Ishikawa (cell line): ENCODE data around the gene ZBTB16.

Experiments used
- CEBPB ChIP-seq: IDR thresholded peaks from 2 replicates; pipeline ENCODE4 v1.6.1; 2012
- CREB1 ChIP-seq: IDR thresholded peaks from 2 replicates; pipeline ENCODE4 v1.6.1; 2012; ENCODE audit warnings: low read depth
- EGR1 ChIP-seq: IDR thresholded peaks from 2 replicates; pipeline ENCODE4 v1.6.1; 2012
- EP300 ChIP-seq: IDR thresholded peaks from 2 replicates; pipeline ENCODE4 v1.6.1; 2012; ENCODE audit warnings: borderline replicate concordance
- FOXM1 ChIP-seq: IDR thresholded peaks from 2 replicates; pipeline ENCODE4 v1.6.1; 2012; ENCODE audit warnings: low read depth, borderline replicate concordance
- MAX ChIP-seq: IDR thresholded peaks from 2 replicates; pipeline ENCODE4 v1.6.1; 2012
- NFIC ChIP-seq: IDR thresholded peaks from 2 replicates; pipeline ENCODE4 v1.6.1; 2012
- RAD21 ChIP-seq: IDR thresholded peaks from 2 replicates; pipeline ENCODE4 v1.6.1; 2012; ENCODE audit warnings: low read depth
- TAF1 ChIP-seq: IDR thresholded peaks from 2 replicates; pipeline ENCODE4 v1.6.1; 2012; ENCODE audit warnings: low read depth, mild to moderate bottlenecking
- TCF12 ChIP-seq: IDR thresholded peaks from 2 replicates; pipeline ENCODE4 v1.6.1; 2012; ENCODE audit warnings: low read depth
- TEAD4 ChIP-seq: IDR thresholded peaks from 2 replicates; pipeline ENCODE4 v1.6.1; 2012
- YY1 ChIP-seq: IDR thresholded peaks from 2 replicates; pipeline ENCODE4 v1.6.1; 2012; ENCODE audit warnings: low read depth
- ZBTB7A ChIP-seq: IDR thresholded peaks from 2 replicates; pipeline ENCODE4 v1.6.1; 2012; ENCODE audit warnings: low read depth
- TF ChIP-seq, protein P1 (sequence below): IDR thresholded peaks from 2 replicates; pipeline ENCODE4 v1.6.1; 2012; ENCODE audit warnings: low read depth, mild to moderate bottlenecking
- TF ChIP-seq, protein P2 (sequence below): IDR thresholded peaks from 2 replicates; pipeline ENCODE4 v1.6.1; 2012

Gene ZBTB16

GRCh38 chr11:114279792-114280546 is 220.5 kb downstream of the ZBTB16 start:
- no peak for TF ChIP-seq EGR1
- no peak for TF ChIP-seq YY1
- no peak for TF ChIP-seq CEBPB
- TF ChIP-seq ZBTB7A: no peak
- no peak for TF ChIP-seq TEAD4
- TF ChIP-seq MAX: no peak
- TF ChIP-seq TAF1: no peak
- no peak for TF ChIP-seq EP300
- no peak for TF ChIP-seq RAD21
- TF ChIP-seq, protein P1, sequence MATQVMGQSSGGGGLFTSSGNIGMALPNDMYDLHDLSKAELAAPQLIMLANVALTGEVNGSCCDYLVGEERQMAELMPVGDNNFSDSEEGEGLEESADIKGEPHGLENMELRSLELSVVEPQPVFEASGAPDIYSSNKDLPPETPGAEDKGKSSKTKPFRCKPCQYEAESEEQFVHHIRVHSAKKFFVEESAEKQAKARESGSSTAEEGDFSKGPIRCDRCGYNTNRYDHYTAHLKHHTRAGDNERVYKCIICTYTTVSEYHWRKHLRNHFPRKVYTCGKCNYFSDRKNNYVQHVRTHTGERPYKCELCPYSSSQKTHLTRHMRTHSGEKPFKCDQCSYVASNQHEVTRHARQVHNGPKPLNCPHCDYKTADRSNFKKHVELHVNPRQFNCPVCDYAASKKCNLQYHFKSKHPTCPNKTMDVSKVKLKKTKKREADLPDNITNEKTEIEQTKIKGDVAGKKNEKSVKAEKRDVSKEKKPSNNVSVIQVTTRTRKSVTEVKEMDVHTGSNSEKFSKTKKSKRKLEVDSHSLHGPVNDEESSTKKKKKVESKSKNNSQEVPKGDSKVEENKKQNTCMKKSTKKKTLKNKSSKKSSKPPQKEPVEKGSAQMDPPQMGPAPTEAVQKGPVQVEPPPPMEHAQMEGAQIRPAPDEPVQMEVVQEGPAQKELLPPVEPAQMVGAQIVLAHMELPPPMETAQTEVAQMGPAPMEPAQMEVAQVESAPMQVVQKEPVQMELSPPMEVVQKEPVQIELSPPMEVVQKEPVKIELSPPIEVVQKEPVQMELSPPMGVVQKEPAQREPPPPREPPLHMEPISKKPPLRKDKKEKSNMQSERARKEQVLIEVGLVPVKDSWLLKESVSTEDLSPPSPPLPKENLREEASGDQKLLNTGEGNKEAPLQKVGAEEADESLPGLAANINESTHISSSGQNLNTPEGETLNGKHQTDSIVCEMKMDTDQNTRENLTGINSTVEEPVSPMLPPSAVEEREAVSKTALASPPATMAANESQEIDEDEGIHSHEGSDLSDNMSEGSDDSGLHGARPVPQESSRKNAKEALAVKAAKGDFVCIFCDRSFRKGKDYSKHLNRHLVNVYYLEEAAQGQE: no peak

GRCh38 chr11:114280696-114281095 is 221.2 kb downstream of the ZBTB16 start:
- peak; percentile 48 for TF ChIP-seq RAD21
- no peak for TF ChIP-seq MAX
- TF ChIP-seq, protein P1: no peak
- no peak for TF ChIP-seq TCF12
- no peak for TF ChIP-seq CEBPB
- no peak for TF ChIP-seq YY1

DNA sequence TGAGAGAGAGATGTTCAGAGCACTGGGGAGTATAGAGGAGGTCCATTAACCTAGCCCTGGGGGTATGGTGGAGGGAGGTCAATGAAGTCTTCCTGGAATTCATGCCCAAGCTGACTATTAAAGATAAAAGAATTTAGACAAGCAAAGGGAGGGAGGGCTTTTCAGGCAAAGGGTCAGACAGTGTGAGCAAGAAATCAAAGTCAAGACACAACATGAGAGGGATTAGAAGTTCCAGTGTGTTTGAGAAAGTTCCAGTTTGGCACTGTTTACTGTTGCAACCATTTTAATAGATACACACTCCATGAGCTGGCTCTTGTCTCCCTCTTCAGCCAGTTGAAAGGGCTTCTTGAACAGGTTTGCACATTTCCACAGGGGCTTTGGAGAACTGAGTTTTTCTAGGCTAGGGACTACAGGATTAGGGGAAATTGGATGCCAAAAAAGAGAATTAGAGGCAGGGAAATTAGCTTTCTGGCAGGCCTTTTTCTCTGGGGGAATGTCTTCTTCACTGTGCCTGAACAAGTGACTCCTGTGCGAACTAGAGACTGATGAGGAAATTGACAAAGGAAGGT is 222.0 kb downstream of the ZBTB16 start:
- TF ChIP-seq, protein P2, sequence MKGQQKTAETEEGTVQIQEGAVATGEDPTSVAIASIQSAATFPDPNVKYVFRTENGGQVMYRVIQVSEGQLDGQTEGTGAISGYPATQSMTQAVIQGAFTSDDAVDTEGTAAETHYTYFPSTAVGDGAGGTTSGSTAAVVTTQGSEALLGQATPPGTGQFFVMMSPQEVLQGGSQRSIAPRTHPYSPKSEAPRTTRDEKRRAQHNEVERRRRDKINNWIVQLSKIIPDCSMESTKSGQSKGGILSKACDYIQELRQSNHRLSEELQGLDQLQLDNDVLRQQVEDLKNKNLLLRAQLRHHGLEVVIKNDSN: no peak
- TF ChIP-seq TAF1 (no peak), FOXM1 (no peak), NFIC (no peak), MAX (no peak), EGR1 (no peak), EP300 (no peak), TEAD4 (no peak), YY1 (no peak), ZBTB7A (no peak)

- TF ChIP-seq ZBTB7A: no peak
- TF ChIP-seq FOXM1: no peak
- no peak for TF ChIP-seq CREB1
- no peak for TF ChIP-seq TCF12
- TF ChIP-seq EP300: no peak
- no peak for TF ChIP-seq YY1
- TF ChIP-seq, protein P2: no peak
- no peak for TF ChIP-seq NFIC
Measured at GRCh38 chr11:114282488-114282887, 223.0 kb downstream of the ZBTB16 start.

- TF ChIP-seq TEAD4: no peak
- TF ChIP-seq TAF1: no peak
- TF ChIP-seq YY1: no peak
- TF ChIP-seq ZBTB7A: no peak
- no peak for TF ChIP-seq RAD21
- TF ChIP-seq, protein P1: no peak
- no peak for TF ChIP-seq EP300
- TF ChIP-seq, protein P2: no peak
- TF ChIP-seq NFIC: no peak
- TF ChIP-seq CEBPB: no peak
- no peak for TF ChIP-seq TCF12
- TF ChIP-seq CREB1: no peak
- no peak for TF ChIP-seq EGR1
- TF ChIP-seq MAX: no peak
Measured at GRCh38 chr11:114283422-114283821, 223.9 kb downstream of the ZBTB16 start.
